SK-N-SH (cell line): ENCODE data around the gene OR1I1. TPM values are rescaled to one million over a fixed set of nuclear protein-coding genes. Genes with fewer than 3 reads are reported as not detected.
"Not testable (repeated sequence)": the region's sequence is repeated elsewhere in the genome, so short reads cannot be mapped to it uniquely, and the experiment has no call there.

Source experiments
- CTCF ChIA-PET: fragments of 300-600, 350-600 bp; formaldehyde crosslinking; extraction: SDS; loops from one replicate; lab custom pipeline; 2021; lab: Yijun Ruan, JAX
- POLR2A ChIA-PET: fragments of 350-600 bp; sonication (Branson Sonifier 250); formaldehyde crosslinking; extraction: SDS; loops from one replicate; lab custom pipeline; 2020; ENCODE audit warnings: antibody characterized with exemption, inconsistent platforms; lab: Yijun Ruan, JAX
- DNase-seq: peaks from one replicate; pipeline ENCODE4 v3.0.0; 2012
- H2AFZ ChIP-seq: fragments of 200-600 bp; sonication (generic); 2 replicates; pipeline ENCODE4 v1.8.1; 2016; ENCODE audit warnings: antibody characterized with exemption, mild to moderate bottlenecking, low read depth
- H3F3A ChIP-seq: fragments of 200-600 bp; sonication (generic); replicated peaks from 2 replicates; pipeline ENCODE3; 2016; ENCODE audit warnings: antibody characterized with exemption, mild to moderate bottlenecking; ENCODE audit not compliant: insufficient read depth
- H3K27ac ChIP-seq, 2 experiments: fragments of 200-500 bp in 1 of 2; fragments of 200-600 bp in 1 of 2; sonication (Bioruptor generic) in 1 of 2; sonication (generic), shearing (Covaris generic) in 1 of 2; 2 replicates each; pipeline versions ENCODE4 v1.5.1 to v1.6.1; 2014 to 2016; ENCODE audit warnings: low read depth in 2 of 2, inconsistent platforms in 1 of 2, low read length in 1 of 2, mild to moderate bottlenecking in 1 of 2, mixed read lengths in 1 of 2
- H3K27me3 ChIP-seq: fragments of 200-600 bp; sonication (generic), shearing (Covaris generic); 2 replicates; pipeline ENCODE4 v1.6.1; 2016; ENCODE audit warnings: mixed run types; ENCODE audit not compliant: insufficient read depth
- H3K36me3 ChIP-seq, 2 experiments: fragments of 200-500 bp in 1 of 2; fragments of 200-600 bp in 1 of 2; sonication (Bioruptor generic) in 1 of 2; sonication (generic) in 1 of 2; replicated peaks in 1 of 2; 2 replicates each; pipeline versions ENCODE3 to v1.5.1; 2014 to 2016; ENCODE audit warnings: low read length in 1 of 2, mild to moderate bottlenecking in 1 of 2; ENCODE audit not compliant: insufficient read depth in 2 of 2, control insufficient read depth in 1 of 2
- H3K4me1 ChIP-seq, 2 experiments: fragments of 200-500 bp in 1 of 2; fragments of 200-600 bp in 1 of 2; sonication (Bioruptor generic) in 1 of 2; sonication (generic), shearing (Covaris generic) in 1 of 2; 2 replicates each; pipeline versions ENCODE4 v1.5.1 to v1.6.1; 2014 to 2016; ENCODE audit warnings: low read depth in 1 of 2, low read length in 1 of 2, mixed run types in 1 of 2; ENCODE audit not compliant: insufficient read depth in 2 of 2, control insufficient read depth in 1 of 2
- H3K4me2 ChIP-seq: fragments of 200-600 bp; sonication (generic), shearing (Covaris generic); 2 replicates; pipeline ENCODE4 v1.6.1; 2017; ENCODE audit warnings: mixed run types
- H3K4me3 ChIP-seq, 2 experiments: fragments of 200-500 bp in 1 of 2; fragments of 200-600 bp in 1 of 2; sonication (Bioruptor generic) in 1 of 2; sonication (generic), shearing (Covaris generic) in 1 of 2; 2 replicates each; pipeline versions ENCODE4 v1.5.1 to v1.8.1; 2014 to 2016; ENCODE audit warnings: low read depth in 2 of 2, inconsistent platforms in 1 of 2, low read length in 1 of 2, mild to moderate bottlenecking in 1 of 2, mixed read lengths in 1 of 2, moderate library complexity in 1 of 2
- H3K79me2 ChIP-seq: fragments of 200-600 bp; sonication (generic); 2 replicates; pipeline ENCODE4 v1.8.1; 2017; ENCODE audit warnings: mild to moderate bottlenecking; ENCODE audit not compliant: insufficient read depth
- H3K9ac ChIP-seq: fragments of 200-600 bp; sonication (generic); 2 replicates; pipeline ENCODE4 v1.6.1; 2017; ENCODE audit warnings: mixed run types
- H3K9me2 ChIP-seq: fragments of 200-600 bp; sonication (generic); 2 replicates; pipeline ENCODE4 v1.6.1; 2017; ENCODE audit warnings: mixed run types
- H3K9me3 ChIP-seq: fragments of 200-600 bp; sonication (generic); 2 replicates; pipeline ENCODE4 v1.6.1; 2017; ENCODE audit warnings: mixed run types, mild to moderate bottlenecking, moderate library complexity
- H4K20me1 ChIP-seq: fragments of 200-600 bp; sonication (generic); 2 replicates; pipeline ENCODE4 v1.6.1; 2017; ENCODE audit warnings: mild to moderate bottlenecking, mixed run types; ENCODE audit not compliant: insufficient read depth
- CHD2 ChIP-seq: fragments of 150-350 bp; IDR thresholded peaks from 2 replicates; pipeline ENCODE4 v1.6.1; 2018; ENCODE audit warnings: low read length; ENCODE audit not compliant: partially characterized antibody
- FOXJ3 ChIP-seq: sonication (generic); formaldehyde crosslinking; IDR thresholded peaks from 2 replicates; pipeline ENCODE4 v1.5.1; 2020; ENCODE audit warnings: mild to moderate bottlenecking, missing genetic modification reagents
- POLR2AphosphoS5 ChIP-seq: IDR thresholded peaks from 2 replicates; pipeline ENCODE4 v1.6.1; 2012; ENCODE audit warnings: low read depth, low read length
- RFX5 ChIP-seq: IDR thresholded peaks from 2 replicates; pipeline ENCODE4 v1.6.1; 2012; ENCODE audit warnings: mild to moderate bottlenecking, improper control_type of control experiment, low read length
- SMC3 ChIP-seq: IDR thresholded peaks from 2 replicates; pipeline ENCODE4 v1.6.1; 2012; ENCODE audit warnings: low read depth, low read length, improper control_type of control experiment
- WGBS: methylation state at CpG from one replicate; pipeline ENCODE4 v1.1.6; 2017; ENCODE audit warnings: low lambda C conversion rate; 5-methylcytosine and 5-hydroxymethylcytosine counted together
- polyA plus RNA-seq, 3 experiments: library from polyadenylated mRNA; depleted of rRNA; stranded (reverse); fragments of >200 nt; gene quantifications; 2 replicates each; pipeline ENCODE4 v1.2.3, GENCODE V29; 2012
- TF ChIP-seq, protein P1 (sequence below): IDR thresholded peaks from 2 replicates; pipeline ENCODE4; 2012
- TF ChIP-seq, protein P2 (sequence below): fragments of 150-350 bp; IDR thresholded peaks from 2 replicates; pipeline ENCODE4 v1.6.1; 2016; ENCODE audit warnings: mild to moderate bottlenecking, low read depth, low read length
- TF ChIP-seq, protein P3 (sequence below): fragments of 150-350 bp; IDR thresholded peaks from 2 replicates; pipeline ENCODE4 v1.6.1; 2017; ENCODE audit warnings: antibody characterized with exemption, low read length, low read depth, borderline replicate concordance
- TF ChIP-seq, protein P4 (sequence below): IDR thresholded peaks from 2 replicates; pipeline ENCODE4 v1.4.0; 2012; ENCODE audit warnings: low read depth, borderline replicate concordance
- TF ChIP-seq, protein P5 (sequence below): IDR thresholded peaks from 2 replicates; pipeline ENCODE4 v1.4.0; 2012; ENCODE audit warnings: low read depth
- TF ChIP-seq, protein P6 (sequence below): fragments of 200-600 bp; sonication (generic); IDR thresholded peaks from 2 replicates; pipeline ENCODE4 v1.6.1; 2017; ENCODE audit warnings: antibody characterized with exemption, mild to moderate bottlenecking, moderate library complexity

Gene OR1I1
- polyA plus RNA-seq, 1 of the 3 experiments (the other 2 are of a cell fraction) = not detected

DNA sequence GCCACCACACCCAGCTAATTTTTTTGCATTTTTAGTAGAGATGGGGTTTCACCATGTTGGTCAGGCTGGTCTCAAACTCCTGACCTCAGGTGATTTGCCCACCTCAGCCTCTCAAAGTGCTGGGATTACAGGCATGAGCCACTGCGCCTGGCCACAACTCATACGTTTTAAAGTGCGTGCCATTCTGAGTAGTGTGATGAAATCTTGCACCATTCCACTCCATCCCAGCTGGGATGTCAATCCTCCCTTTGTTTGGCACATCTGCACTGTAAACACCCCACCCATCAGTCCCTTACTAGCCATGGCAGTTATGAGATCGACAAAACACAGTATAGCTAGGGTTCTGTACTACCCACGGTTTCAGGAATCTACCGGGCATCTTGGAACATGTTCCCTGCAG, 16.0 kb downstream of the OR1I1 start:
- H3K9me3 ChIP-seq, H3K79me2 ChIP-seq, H2AFZ ChIP-seq, H3K4me3 ChIP-seq, H3K4me1 ChIP-seq, POLR2A ChIA-PET, H3K36me3 ChIP-seq, H3K9ac ChIP-seq, H3K4me2 ChIP-seq, H4K20me1 ChIP-seq, H3F3A ChIP-seq, DNase-seq, H3K27ac ChIP-seq, H3K9me2 ChIP-seq: not testable (repeated sequence)
- WGBS = 54% methylated on average over 6 of the region's 6 CpGs
- CTCF ChIA-PET = interaction anchor here (1.0 kb wide), 1 partner anchor 52 kb away, joined by 3 read pairs; no protein-coding TSS in a partner anchor
- H3K27me3 ChIP-seq = peaks cover 45% of the 10 kb centered on the region

DNA sequence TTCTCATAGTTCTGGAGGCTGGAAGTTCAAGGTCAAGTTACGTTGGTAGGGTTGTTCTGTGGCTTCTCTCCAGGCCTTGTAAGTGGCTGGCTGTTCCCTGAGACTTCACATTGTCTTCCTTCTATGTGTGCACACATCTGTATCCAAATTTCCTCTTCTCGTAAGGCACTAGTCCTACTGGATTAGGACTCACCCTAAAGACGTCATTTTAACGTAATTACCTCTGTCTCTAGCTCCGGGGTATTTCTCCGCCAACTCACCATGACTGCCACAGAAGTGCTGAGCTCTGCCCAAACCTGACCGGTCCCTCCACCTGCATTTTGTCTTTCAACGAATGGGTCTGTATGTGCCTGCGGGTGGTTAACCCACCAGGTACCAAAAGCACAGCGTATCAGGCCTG, 16.4 kb downstream of the OR1I1 start:
- POLR2A ChIA-PET = no interaction called here

DNA sequence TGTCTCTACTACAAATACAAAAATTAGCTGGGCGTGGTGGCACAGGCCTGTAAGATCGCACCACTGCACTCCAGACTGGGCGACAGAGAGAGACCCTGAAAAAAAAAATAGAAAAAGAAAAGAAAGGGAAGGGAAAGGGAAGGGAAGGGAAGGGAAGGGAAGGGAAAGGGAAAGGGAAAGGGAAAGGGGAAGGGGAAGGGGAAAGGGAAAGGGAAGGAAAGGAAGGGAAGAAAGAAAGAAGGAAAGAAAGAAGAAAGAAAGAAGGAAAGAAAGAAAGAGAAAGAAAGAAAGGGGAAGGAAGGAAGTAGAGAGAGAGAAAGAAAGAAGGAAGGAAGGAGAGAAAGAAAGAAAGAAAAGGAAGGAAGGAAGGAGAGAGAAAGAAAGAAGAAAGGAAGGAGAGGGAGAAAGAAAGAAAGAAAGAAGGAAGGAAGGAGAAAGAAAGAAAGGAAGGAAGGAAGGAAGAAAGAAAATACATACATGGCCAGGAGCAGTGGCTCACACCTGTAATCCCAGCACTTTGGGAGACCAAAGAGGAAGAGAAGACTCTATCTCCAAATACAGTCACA, 17.1 kb downstream of the OR1I1 start:
- Histone ChIP-seq H3K4me2 (no peak overlapping the region), H3K9me3 (no peaks in the 10 kb centered on the region), H2AFZ (no peak overlapping the region), H3K27me3 (peaks cover 45% of the 10 kb centered on the region), H3K27ac (no peak overlapping the region), H3K4me3 (no peak overlapping the region), H3K36me3 (no peaks in the 10 kb centered on the region), H3K4me1 (no peaks in the 10 kb centered on the region), H3F3A (no peaks in the 10 kb centered on the region), H3K9me2 (no peaks in the 10 kb centered on the region), H3K9ac (no peak overlapping the region), H4K20me1 (no peaks in the 10 kb centered on the region), H3K79me2 (no peaks in the 10 kb centered on the region)
- ChIA-PET POLR2A (no interaction called here), CTCF (interaction anchor here (0.6 to 2.5 kb wide), 2 partner anchors 78 to 165 kb away, joined by 3 to 14 read pairs; no protein-coding TSS in a partner anchor)
- WGBS = 36% methylated on average over 3 of the region's 3 CpGs
- DNase-seq = no peak
- TF ChIP-seq, protein P1, sequence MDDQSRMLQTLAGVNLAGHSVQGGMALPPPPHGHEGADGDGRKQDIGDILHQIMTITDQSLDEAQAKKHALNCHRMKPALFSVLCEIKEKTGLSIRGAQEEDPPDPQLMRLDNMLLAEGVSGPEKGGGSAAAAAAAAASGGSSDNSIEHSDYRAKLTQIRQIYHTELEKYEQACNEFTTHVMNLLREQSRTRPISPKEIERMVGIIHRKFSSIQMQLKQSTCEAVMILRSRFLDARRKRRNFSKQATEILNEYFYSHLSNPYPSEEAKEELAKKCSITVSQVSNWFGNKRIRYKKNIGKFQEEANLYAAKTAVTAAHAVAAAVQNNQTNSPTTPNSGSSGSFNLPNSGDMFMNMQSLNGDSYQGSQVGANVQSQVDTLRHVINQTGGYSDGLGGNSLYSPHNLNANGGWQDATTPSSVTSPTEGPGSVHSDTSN = no peak
- TF ChIP-seq CHD2 = no peak
- no peak for TF ChIP-seq RFX5
- TF ChIP-seq, protein P2, sequence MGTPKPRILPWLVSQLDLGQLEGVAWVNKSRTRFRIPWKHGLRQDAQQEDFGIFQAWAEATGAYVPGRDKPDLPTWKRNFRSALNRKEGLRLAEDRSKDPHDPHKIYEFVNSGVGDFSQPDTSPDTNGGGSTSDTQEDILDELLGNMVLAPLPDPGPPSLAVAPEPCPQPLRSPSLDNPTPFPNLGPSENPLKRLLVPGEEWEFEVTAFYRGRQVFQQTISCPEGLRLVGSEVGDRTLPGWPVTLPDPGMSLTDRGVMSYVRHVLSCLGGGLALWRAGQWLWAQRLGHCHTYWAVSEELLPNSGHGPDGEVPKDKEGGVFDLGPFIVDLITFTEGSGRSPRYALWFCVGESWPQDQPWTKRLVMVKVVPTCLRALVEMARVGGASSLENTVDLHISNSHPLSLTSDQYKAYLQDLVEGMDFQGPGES = no peak
- TF ChIP-seq POLR2AphosphoS5 = no peak
- TF ChIP-seq, protein P3, sequence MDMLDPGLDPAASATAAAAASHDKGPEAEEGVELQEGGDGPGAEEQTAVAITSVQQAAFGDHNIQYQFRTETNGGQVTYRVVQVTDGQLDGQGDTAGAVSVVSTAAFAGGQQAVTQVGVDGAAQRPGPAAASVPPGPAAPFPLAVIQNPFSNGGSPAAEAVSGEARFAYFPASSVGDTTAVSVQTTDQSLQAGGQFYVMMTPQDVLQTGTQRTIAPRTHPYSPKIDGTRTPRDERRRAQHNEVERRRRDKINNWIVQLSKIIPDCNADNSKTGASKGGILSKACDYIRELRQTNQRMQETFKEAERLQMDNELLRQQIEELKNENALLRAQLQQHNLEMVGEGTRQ = no peak
- TF ChIP-seq FOXJ3 (CRISPR knock-in tag) = no peak
- TF ChIP-seq, protein P4, sequence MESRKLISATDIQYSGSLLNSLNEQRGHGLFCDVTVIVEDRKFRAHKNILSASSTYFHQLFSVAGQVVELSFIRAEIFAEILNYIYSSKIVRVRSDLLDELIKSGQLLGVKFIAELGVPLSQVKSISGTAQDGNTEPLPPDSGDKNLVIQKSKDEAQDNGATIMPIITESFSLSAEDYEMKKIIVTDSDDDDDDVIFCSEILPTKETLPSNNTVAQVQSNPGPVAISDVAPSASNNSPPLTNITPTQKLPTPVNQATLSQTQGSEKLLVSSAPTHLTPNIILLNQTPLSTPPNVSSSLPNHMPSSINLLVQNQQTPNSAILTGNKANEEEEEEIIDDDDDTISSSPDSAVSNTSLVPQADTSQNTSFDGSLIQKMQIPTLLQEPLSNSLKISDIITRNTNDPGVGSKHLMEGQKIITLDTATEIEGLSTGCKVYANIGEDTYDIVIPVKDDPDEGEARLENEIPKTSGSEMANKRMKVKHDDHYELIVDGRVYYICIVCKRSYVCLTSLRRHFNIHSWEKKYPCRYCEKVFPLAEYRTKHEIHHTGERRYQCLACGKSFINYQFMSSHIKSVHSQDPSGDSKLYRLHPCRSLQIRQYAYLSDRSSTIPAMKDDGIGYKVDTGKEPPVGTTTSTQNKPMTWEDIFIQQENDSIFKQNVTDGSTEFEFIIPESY = no peak
- TF ChIP-seq, protein P5, sequence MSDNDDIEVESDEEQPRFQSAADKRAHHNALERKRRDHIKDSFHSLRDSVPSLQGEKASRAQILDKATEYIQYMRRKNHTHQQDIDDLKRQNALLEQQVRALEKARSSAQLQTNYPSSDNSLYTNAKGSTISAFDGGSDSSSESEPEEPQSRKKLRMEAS = no peak
- no peak for TF ChIP-seq SMC3

More for the DNA sequence above, 16.4 kb downstream of the OR1I1 start:
- Histone ChIP-seq H3K79me2 (no peaks in the 10 kb centered on the region), H3K27ac (no peak overlapping the region), H3K36me3 (no peaks in the 10 kb centered on the region), H3K9ac (no peak overlapping the region), H2AFZ (no peak overlapping the region), H3K4me2 (no peak overlapping the region), H3F3A (no peaks in the 10 kb centered on the region), H4K20me1 (no peaks in the 10 kb centered on the region), H3K27me3 (peaks cover 45% of the 10 kb centered on the region), H3K4me3 (no peak overlapping the region), H3K4me1 (no peaks in the 10 kb centered on the region), H3K9me2 (no peaks in the 10 kb centered on the region), H3K9me3 (no peaks in the 10 kb centered on the region)
- DNase-seq = no peak
- CTCF ChIA-PET = interaction anchor here (1.0 kb wide), 1 partner anchor 51 kb away, joined by 3 read pairs; no protein-coding TSS in a partner anchor
- TF ChIP-seq, protein P6, sequence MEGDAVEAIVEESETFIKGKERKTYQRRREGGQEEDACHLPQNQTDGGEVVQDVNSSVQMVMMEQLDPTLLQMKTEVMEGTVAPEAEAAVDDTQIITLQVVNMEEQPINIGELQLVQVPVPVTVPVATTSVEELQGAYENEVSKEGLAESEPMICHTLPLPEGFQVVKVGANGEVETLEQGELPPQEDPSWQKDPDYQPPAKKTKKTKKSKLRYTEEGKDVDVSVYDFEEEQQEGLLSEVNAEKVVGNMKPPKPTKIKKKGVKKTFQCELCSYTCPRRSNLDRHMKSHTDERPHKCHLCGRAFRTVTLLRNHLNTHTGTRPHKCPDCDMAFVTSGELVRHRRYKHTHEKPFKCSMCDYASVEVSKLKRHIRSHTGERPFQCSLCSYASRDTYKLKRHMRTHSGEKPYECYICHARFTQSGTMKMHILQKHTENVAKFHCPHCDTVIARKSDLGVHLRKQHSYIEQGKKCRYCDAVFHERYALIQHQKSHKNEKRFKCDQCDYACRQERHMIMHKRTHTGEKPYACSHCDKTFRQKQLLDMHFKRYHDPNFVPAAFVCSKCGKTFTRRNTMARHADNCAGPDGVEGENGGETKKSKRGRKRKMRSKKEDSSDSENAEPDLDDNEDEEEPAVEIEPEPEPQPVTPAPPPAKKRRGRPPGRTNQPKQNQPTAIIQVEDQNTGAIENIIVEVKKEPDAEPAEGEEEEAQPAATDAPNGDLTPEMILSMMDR = no peak
- 37% methylated on average over 10 of the region's 10 CpGs for WGBS
